GM23248 (cell line): Measurements from ENCODE around the gene UIMC1.

Experiments used
- EZH2 ChIP-seq: fragments of 200-600 bp; sonication (generic); IDR thresholded peaks from 2 replicates; pipeline ENCODE4 v1.6.1; 2018; ENCODE audit warnings: antibody characterized with exemption, mild to moderate bottlenecking; ENCODE audit not compliant: insufficient read depth, poor library complexity, severe bottlenecking
- EZH2phosphoT487 ChIP-seq: fragments of 200-600 bp; sonication (generic); IDR thresholded peaks from 2 replicates; pipeline ENCODE4 v1.6.1; 2018; ENCODE audit warnings: antibody characterized with exemption, moderate library complexity, mild to moderate bottlenecking, low read depth; ENCODE audit not compliant: insufficient read depth

DNA sequence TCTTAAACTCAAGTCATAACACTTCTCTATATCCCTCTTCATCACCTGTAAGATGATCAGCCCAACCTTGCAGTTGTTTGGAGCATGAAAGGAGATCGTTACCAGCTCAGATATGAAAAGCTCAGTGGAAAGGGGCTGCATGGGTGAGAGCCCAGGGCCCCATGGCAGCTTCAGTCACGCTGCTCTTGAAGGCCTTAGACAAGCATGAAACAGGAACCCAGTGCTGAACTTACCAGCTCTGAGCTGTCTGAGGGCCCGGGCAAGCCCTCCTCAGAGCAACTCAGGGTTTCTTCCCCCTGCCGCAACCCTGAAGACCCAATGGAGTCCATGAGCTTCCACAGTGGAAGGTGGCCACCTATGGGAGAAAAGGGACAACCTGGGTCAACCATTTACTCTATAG, 110.7 kb downstream of the UIMC1 start:
- no peak for TF ChIP-seq EZH2
- TF ChIP-seq EZH2phosphoT487 = no peak
